ENCODE data around the gene PDZD8.
"Not testable (repeated sequence)": the region's sequence is repeated elsewhere in the genome, so short reads cannot be mapped to it uniquely, and the experiment has no call there.

The PDZD8 gene

DNA sequence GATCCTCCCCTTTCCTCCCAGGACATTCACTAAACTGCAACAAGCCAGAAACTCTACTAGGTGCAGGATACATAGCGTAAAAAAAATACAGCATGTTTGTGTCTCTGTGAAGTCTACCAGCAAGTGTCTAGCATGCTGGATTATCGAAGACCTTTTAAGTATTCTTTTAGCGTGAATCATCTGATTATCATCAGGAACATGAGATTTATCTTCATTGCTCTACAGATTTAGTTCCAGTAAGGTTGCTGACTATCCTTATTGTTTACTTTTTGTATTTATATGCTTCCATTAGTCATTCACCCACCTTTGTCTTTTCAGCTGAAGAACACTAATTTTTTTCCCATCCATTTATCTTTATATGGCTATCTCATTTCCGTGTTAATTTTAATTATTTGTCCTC, 62.8 kb downstream of the PDZD8 start:
- no peak for TF ChIP-seq POLR2AphosphoS5 (IDR thresholded peaks at IDR 0.05; ENCODE audit: low read depth, low read length)
- no peak for TF ChIP-seq TAF1 (IDR thresholded peaks at IDR 0.05; ENCODE audit: borderline replicate concordance, low read depth, low read length)
- no peak for TF ChIP-seq POLR2A (IDR thresholded peaks at IDR 0.05; ENCODE audit: low read depth, low read length)
- no peak for FAIRE-seq

DNA sequence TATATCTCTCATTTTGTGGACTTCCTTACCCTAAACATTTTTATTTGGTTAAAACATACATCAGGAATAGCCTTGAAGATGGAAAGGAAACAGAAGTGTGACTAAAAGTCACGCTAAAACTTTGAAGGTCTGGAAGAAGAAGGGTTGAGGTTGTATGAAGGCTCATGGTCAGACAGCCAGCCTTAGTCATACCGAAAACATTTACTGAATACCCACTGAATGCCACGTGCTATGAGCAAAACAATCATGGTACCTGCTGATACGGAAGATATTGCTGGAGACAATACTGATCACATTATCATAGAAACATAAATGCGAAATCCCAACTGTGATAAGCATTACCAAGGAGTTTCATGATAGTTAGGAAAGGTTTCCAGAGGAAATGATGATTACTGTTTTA, 64.0 kb downstream of the PDZD8 start:
- DNase-seq (ENCODE audit: insufficient read length) = no peak
- no peak for FAIRE-seq
- no peak for TF ChIP-seq POLR2A (IDR thresholded peaks at IDR 0.05; ENCODE audit: low read depth, low read length)
- no peak for TF ChIP-seq POLR2AphosphoS5 (IDR thresholded peaks at IDR 0.05; ENCODE audit: low read depth, low read length)
- TF ChIP-seq TAF1 (IDR thresholded peaks at IDR 0.05; ENCODE audit: borderline replicate concordance, low read depth, low read length) = no peak

More for the DNA sequence above, 62.8 kb downstream of the PDZD8 start:
- no peak for DNase-seq (ENCODE audit: insufficient read length)

DNA sequence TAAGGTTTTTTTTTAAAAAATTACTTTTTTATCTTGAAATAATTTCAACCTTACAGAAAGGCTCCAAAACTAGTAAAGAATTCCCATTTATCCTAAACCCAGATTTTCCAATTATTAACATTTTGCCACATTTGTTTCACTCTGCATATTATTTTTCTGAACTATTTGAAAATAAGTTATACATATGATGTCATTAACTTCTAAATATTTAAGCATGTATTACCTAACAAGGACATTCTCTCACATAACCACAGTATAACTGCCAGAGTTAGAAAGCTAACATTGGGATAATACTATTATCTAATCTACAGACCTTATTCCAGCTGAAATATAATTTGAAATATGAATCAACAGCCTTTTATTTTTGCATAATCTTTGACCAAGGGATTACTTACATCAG, 68.6 kb downstream of the PDZD8 start:
- DNase-seq (ENCODE audit: insufficient read length) = no peak
- TF ChIP-seq POLR2AphosphoS5 (IDR thresholded peaks at IDR 0.05; ENCODE audit: low read depth, low read length) (no peak), POLR2A (IDR thresholded peaks at IDR 0.05; ENCODE audit: low read depth, low read length) (no peak), TAF1 (IDR thresholded peaks at IDR 0.05; ENCODE audit: borderline replicate concordance, low read depth, low read length) (no peak)
- FAIRE-seq = no peak

DNA sequence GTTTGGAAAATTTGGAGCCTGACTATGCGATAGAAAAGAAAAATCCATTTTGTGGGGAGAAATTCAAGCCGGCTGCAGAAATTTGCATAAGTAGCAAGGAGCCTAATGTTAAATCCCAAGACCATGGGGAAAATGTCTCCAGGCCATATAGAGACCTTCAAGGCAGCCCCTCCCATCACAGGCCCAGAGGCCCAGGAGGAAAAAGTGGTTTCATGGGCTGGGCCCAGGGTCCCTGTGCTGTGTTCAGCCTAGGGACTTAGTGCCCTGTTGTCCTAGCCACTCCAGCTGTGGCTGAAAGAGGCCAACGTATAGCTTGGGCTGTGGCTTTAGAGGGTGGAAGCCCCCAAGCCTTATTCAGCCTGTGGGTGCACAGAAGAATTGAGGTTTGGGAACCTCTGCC, 71.8 kb downstream of the PDZD8 start:
- not testable (repeated sequence) for DNase-seq (ENCODE audit: insufficient read length); FAIRE-seq

DNA sequence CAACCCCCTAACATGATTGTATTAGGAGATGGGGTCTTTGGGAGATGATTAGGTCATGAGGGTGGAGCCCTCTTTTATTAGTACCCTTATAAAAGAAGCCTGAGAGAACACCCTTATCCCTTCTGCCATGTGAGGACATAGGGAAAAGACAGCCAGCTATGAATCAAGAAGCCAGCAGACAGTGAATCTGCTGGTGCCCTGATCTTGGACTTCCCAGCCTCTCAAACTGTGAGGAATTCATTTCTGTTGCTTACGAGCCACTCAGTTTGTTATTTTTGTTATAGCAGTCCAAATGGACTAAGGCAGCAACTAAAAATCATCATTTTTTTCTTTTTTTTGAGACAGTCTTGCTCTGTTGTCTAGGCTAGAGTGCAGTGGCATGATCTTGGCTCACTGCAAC, 74.6 kb downstream of the PDZD8 start:
- DNase-seq (ENCODE audit: insufficient read length) = no peak
- FAIRE-seq = no peak
- TF ChIP-seq POLR2A (IDR thresholded peaks at IDR 0.05; ENCODE audit: low read depth, low read length) (no peak), TAF1 (IDR thresholded peaks at IDR 0.05; ENCODE audit: borderline replicate concordance, low read depth, low read length) (no peak), POLR2AphosphoS5 (IDR thresholded peaks at IDR 0.05; ENCODE audit: low read depth, low read length) (no peak)

DNA sequence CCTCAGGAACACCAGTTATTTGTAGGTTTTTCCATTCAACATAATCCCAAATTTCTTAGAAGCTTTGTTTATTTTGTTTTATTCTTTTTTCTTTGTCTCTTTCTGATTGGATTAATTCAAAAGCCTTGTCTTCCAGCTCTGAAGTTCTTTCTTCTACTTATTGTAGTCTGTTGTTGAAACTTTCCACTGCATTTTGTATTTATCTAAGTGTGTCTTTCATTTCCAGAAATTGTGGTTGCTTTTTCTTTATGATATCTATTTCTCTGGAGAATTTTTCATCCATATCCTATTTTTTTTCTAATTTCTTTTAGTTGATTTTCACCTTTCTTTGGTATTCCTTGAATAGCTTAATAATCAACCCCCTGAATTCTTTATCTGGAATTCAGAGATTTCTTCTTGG, 75.8 kb downstream of the PDZD8 start:
- no peak for FAIRE-seq
- TF ChIP-seq POLR2AphosphoS5 (IDR thresholded peaks at IDR 0.05; ENCODE audit: low read depth, low read length) (no peak), POLR2A (IDR thresholded peaks at IDR 0.05; ENCODE audit: low read depth, low read length) (no peak), TAF1 (IDR thresholded peaks at IDR 0.05; ENCODE audit: borderline replicate concordance, low read depth, low read length) (no peak)
- no peak for DNase-seq (ENCODE audit: insufficient read length)

DNA sequence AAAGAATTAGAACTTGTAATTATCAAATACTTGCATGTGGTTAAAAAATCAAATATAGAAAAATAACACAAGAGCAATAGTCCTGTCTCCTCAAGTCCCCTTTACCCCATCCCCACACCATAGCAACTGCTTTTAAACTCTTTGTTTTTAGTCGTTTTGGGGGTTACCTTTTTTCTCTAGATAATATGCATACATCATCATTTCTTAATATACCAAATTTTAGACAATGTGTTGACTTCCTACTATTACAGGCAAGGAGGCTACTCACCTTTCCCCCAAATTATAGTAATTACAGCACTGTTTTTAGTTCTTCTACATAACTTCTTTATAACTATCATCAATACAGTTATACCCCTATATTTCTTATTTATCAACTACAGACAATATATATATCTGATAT, 77.0 kb downstream of the PDZD8 start:
- TF ChIP-seq POLR2AphosphoS5 (IDR thresholded peaks at IDR 0.05; ENCODE audit: low read depth, low read length) (no peak), POLR2A (IDR thresholded peaks at IDR 0.05; ENCODE audit: low read depth, low read length) (no peak), TAF1 (IDR thresholded peaks at IDR 0.05; ENCODE audit: borderline replicate concordance, low read depth, low read length) (no peak)
- no peak for FAIRE-seq

DNA sequence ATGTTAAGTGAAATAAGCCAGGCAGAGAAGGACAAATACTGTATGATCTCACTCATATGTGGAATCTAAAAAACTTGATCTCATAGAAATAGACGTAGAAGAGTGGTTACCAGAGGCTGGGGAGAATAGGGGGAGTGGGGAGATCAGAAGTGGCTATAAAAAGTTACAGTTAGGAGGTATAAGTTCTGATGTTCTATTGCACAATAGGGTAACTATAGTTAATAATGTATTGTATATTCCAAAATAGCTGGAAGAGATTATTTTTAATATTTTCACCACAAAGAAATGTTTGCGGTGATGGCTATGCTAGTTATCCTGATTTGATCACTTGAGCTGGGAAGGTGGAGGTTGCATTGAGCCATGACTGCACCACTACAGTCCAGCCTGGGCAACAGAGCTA, 80.5 kb downstream of the PDZD8 start:
- TF ChIP-seq TAF1 (IDR thresholded peaks at IDR 0.05; ENCODE audit: borderline replicate concordance, low read depth, low read length) (no peak), POLR2AphosphoS5 (IDR thresholded peaks at IDR 0.05; ENCODE audit: low read depth, low read length) (no peak)
- no peak for FAIRE-seq
- no peak for DNase-seq (ENCODE audit: insufficient read length)

More for the DNA sequence above, 77.0 kb downstream of the PDZD8 start:
- DNase-seq (ENCODE audit: insufficient read length) = no peak

DNA sequence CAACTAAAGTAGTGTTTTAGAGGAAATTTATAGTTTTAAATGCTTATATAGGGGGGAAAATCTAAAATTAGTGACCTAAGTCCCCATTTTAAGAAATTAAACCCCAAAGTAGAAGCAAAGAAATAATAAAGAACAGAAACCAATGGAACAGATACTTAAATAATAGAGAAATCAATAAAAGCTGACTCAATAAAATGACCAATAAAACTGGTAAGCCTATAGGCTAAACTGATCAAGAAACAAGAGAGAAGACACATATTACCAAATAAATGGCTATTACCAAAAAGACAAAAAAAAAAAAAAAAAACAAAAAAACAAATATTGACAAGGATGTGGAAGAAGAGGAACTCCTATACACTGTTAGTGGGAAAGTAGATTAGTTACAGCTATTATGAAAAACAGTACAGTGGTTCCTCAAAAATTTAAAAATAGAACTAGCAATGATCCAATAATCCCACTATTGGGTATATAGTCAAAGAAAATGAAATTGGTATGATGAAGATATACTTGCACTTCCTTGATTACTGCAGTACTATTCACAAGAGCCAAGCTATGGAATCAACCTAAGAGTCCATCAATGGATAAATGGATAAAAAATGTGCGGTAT, 81.1 kb downstream of the PDZD8 start:
- no peak for FAIRE-seq
- TF ChIP-seq POLR2A (IDR thresholded peaks at IDR 0.05; ENCODE audit: low read depth, low read length) (no peak), POLR2AphosphoS5 (IDR thresholded peaks at IDR 0.05; ENCODE audit: low read depth, low read length) (no peak), TAF1 (IDR thresholded peaks at IDR 0.05; ENCODE audit: borderline replicate concordance, low read depth, low read length) (no peak)
- DNase-seq (ENCODE audit: insufficient read length) = no peak

DNA sequence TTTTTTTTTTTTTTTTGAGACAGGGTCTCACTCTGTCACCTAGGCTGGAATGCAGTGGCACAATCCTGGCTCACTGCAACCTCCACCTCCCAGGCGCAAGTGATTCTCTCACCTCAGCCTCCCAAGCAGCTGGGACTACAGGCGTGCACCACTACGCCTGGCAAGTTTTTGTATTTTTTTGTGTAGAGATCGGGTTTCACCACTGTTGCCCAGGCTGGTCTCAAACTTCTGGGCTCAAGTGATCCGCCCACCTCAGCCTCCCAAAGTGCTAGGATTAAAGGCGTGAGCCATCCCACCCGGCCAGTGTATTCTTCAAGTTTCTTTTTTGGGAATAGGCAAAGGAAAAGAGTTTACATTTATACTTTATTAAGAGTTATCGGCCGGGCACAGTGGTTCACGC, 84.4 kb downstream of the PDZD8 start:
- not testable (repeated sequence) for FAIRE-seq; DNase-seq (ENCODE audit: insufficient read length)

DNA sequence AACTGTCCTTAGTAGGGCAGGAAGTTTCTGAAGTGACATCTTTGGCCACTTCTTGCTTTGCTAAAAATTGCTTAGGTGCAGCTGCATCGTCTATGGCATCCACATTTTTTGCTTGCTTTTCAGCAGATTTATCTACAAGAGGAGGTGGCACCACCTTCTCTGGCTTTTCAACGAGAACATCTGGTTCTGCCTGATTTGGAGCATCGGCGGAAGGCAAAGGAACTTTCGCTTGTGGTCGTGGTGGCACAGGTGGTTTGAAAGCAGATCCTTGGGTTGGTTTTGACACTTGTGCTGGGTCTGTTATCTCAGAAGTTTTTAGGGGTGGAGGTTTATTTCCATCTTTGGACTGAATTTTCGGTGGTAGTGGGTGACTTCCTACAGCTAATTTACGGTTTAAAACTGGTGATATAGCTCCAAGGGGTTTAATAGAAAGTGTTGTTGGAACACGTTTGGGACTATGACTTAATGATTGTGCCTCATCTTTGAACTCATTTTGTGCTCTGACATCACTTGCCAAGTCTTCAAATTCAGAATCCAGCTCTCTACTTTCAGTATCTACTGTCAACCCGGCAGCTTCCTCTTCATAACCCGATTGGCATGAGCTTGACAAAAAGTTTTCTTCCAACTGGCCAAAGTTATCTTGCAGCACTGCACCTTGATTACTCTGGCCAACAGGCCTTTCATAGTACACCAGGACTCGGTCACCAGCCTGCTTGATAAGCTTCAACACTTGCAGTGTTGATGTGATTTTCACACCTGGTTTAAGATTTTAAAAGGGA, 90.3 kb downstream of the PDZD8 start:
- TF ChIP-seq TAF1 (IDR thresholded peaks at IDR 0.05; ENCODE audit: borderline replicate concordance, low read depth, low read length) (no peak), POLR2AphosphoS5 (IDR thresholded peaks at IDR 0.05; ENCODE audit: low read depth, low read length) (no peak), POLR2A (IDR thresholded peaks at IDR 0.05; ENCODE audit: low read depth, low read length) (no peak)
- DNase-seq (ENCODE audit: insufficient read length) (no peak), FAIRE-seq (no peak)

DNA sequence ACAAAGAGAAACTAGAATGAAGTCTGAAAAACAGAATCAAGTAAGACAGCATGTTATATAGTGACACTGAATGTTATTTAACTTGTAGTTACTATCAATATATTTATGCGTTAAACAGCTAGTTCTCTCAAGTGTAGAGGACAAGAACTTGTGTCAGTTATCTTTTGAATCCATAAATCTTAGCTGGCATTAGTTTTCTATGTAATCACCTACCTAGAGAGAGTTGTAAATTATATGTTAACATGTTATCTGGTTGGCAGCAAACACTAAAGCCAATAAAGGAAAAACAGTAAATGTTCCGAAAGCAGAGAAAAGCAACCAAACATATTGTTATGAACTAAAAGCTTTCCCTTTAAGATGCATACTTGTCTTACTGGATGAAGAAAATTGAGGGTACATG, 97.6 kb downstream of the PDZD8 start:
- FAIRE-seq = no peak
- TF ChIP-seq POLR2A (IDR thresholded peaks at IDR 0.05; ENCODE audit: low read depth, low read length) = no peak
- no peak for TF ChIP-seq POLR2AphosphoS5 (IDR thresholded peaks at IDR 0.05; ENCODE audit: low read depth, low read length)
- DNase-seq (ENCODE audit: insufficient read length) = no peak

DNA sequence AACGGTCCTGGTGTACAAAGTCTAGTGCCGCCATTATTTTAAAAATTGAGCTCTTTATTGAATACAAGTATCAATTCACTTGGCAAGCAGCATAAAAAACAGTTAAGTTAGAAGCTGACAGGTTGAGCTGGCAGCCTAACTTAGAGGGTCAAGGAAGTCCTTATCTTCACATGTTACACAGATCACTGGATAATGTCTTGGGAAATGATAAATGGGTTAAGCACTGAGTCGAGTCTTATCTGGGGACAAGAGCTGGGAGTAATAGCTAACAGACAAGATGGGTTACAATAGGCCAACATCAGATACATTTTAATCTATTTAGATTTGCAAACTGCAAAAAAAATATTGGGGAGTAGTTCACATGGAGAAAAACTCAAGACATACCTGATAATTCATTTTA, 100.1 kb downstream of the PDZD8 start:
- no peak for FAIRE-seq
- DNase-seq (ENCODE audit: insufficient read length) = no peak
- TF ChIP-seq POLR2A (IDR thresholded peaks at IDR 0.05; ENCODE audit: low read depth, low read length) (no peak), TAF1 (IDR thresholded peaks at IDR 0.05; ENCODE audit: borderline replicate concordance, low read depth, low read length) (no peak), POLR2AphosphoS5 (IDR thresholded peaks at IDR 0.05; ENCODE audit: low read depth, low read length) (no peak)
